SK-N-MC (cell line): ENCODE measurements around the gene GRPR.

Experiments
- EZH2 ChIP-seq: fragments of 200-600 bp; sonication (generic); IDR thresholded peaks from one replicate; pipeline ENCODE4 v1.6.1; 2017; ENCODE audit warnings: antibody characterized with exemption
- FOXP2 ChIP-seq: optimal IDR thresholded peaks from 2 replicates; pipeline ENCODE3; 2011; ENCODE audit warnings: mild to moderate bottlenecking, moderate library complexity; ENCODE audit not compliant: insufficient read depth; ENCODE audit errors: extremely low read length, control extremely low read depth
- POLR2AphosphoS5 ChIP-seq: IDR thresholded peaks from 2 replicates; pipeline ENCODE4 v1.6.1; 2012; ENCODE audit warnings: mild to moderate bottlenecking, low read depth, low read length, borderline replicate concordance

DNA sequence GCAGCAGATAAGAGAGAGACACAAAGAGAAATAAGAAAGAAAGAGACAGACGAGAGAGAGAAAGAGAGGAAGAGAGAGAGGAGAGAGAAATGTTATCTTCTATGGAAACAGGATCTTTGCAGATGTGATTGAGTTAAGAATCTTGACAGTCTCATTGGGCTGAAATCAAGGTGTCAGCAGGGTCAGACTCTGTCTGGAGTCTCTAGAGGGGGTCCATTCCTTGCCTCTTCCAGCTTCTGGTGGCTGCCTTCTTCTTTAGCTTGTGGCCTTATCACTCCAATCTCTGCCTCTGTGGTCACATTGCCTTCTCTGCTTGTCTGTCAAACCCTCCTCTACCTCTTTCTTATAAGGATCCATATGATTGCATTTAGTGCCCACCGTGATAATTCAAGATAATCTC lies 21.8 kb upstream of the GRPR start:
- no peak for TF ChIP-seq POLR2AphosphoS5
- no peak for TF ChIP-seq EZH2
- TF ChIP-seq FOXP2: no peak
